GM23338 (cell line): ENCODE results near the gene CD300A. TPM values are rescaled to one million over a fixed set of nuclear protein-coding genes. Genes with fewer than 3 reads are reported as not detected.

Source experiments
- ATAC-seq: fragments of 200-7000 bp; cut with Tn5 transposase; 3 replicates; pipeline ENCODE4 v1.9.1; 2020
- DNase-seq: peaks from one replicate; pipeline ENCODE4 v3.0.0-alpha.2; 2015; ENCODE audit warnings: low spot score
- H2AFZ ChIP-seq: fragments of 200-600 bp; sonication (generic); 2 replicates; pipeline ENCODE4 v1.8.0; 2016; ENCODE audit warnings: antibody characterized with exemption, mild to moderate bottlenecking, moderate library complexity
- H3F3A ChIP-seq: fragments of 200-600 bp; sonication (generic); replicated peaks from 2 replicates; pipeline ENCODE4 v1.8.0; 2017; ENCODE audit warnings: antibody characterized with exemption, mixed run types, low read depth
- H3K27ac ChIP-seq: fragments of 200-600 bp; sonication (generic); 2 replicates; pipeline ENCODE4 v1.6.1; 2016; ENCODE audit warnings: low read depth
- H3K27me3 ChIP-seq: fragments of 200-600 bp; sonication (generic); 2 replicates; pipeline ENCODE4 v1.8.0; 2016; ENCODE audit warnings: mild to moderate bottlenecking, mixed run types, moderate library complexity; ENCODE audit not compliant: insufficient read depth
- H3K36me3 ChIP-seq: fragments of 200-600 bp; sonication (generic); 2 replicates; pipeline ENCODE4 v1.8.0; 2016; ENCODE audit warnings: mild to moderate bottlenecking; ENCODE audit not compliant: insufficient read depth
- H3K4me1 ChIP-seq: fragments of 200-600 bp; sonication (generic); 2 replicates; pipeline ENCODE4 v1.8.0; 2016; ENCODE audit warnings: mild to moderate bottlenecking, moderate library complexity; ENCODE audit not compliant: insufficient read depth
- H3K4me2 ChIP-seq: fragments of 200-600 bp; sonication (generic); 2 replicates; pipeline ENCODE4 v1.7.1; 2017; ENCODE audit warnings: mixed run types
- H3K4me3 ChIP-seq: fragments of 200-600 bp; sonication (generic); 2 replicates; pipeline ENCODE4 v1.6.1; 2016; ENCODE audit warnings: mixed run types
- H3K79me2 ChIP-seq: fragments of 200-600 bp; sonication (generic); replicated peaks from 2 replicates; pipeline ENCODE4 v1.8.0; 2017; ENCODE audit warnings: mild to moderate bottlenecking; ENCODE audit not compliant: insufficient read depth
- H3K9me2 ChIP-seq: fragments of 200-600 bp; sonication (generic); 2 replicates; pipeline ENCODE4 v1.8.0; 2017; ENCODE audit not compliant: insufficient read depth
- H4K20me1 ChIP-seq: fragments of 200-600 bp; sonication (generic); replicated peaks from 2 replicates; pipeline ENCODE4 v1.8.0; 2017; ENCODE audit warnings: mild to moderate bottlenecking; ENCODE audit not compliant: insufficient read depth
- H3K27ac Mint-ChIP-seq: 2 replicates; pipeline ENCODE4 v1.8.0; 2020; ENCODE audit warnings: inconsistent platforms, mild to moderate bottlenecking, moderate library complexity, mixed read lengths
- H3K27me3 Mint-ChIP-seq: 3 replicates; pipeline ENCODE4 v1.8.0; 2022; ENCODE audit warnings: low read depth, mild to moderate bottlenecking, moderate library complexity, mixed read lengths, inconsistent platforms; ENCODE audit not compliant: insufficient read depth, poor library complexity
- H3K36me3 Mint-ChIP-seq: 3 replicates; pipeline ENCODE4 v1.8.0; 2021; ENCODE audit warnings: low read depth, mild to moderate bottlenecking, inconsistent platforms, moderate library complexity, mixed read lengths
- H3K4me1 Mint-ChIP-seq: 3 replicates; pipeline ENCODE4 v1.8.0; 2020; ENCODE audit warnings: mild to moderate bottlenecking, inconsistent platforms, mixed read lengths
- H3K4me3 Mint-ChIP-seq: 3 replicates; pipeline ENCODE4 v1.8.0; 2021; ENCODE audit warnings: moderate library complexity, mild to moderate bottlenecking, inconsistent platforms, mixed read lengths
- H3K9me3 Mint-ChIP-seq: 3 replicates; pipeline ENCODE4 v1.8.0; 2020; ENCODE audit warnings: moderate library complexity, mild to moderate bottlenecking, inconsistent platforms, mixed read lengths
- CREB1 ChIP-seq: fragments of 250-450 bp; sonication (Bioruptor Pico); IDR thresholded peaks from 2 replicates; pipeline ENCODE4 v1.5.0; 2020; ENCODE audit warnings: low read depth, mild to moderate bottlenecking, moderate library complexity
- EZH2 ChIP-seq: fragments of 200-600 bp; sonication (generic); IDR thresholded peaks from one replicate; pipeline ENCODE4 v1.8.0; 2017; ENCODE audit warnings: antibody characterized with exemption, mild to moderate bottlenecking, low read depth; ENCODE audit not compliant: unreplicated experiment
- EZH2phosphoT487 ChIP-seq: fragments of 200-600 bp; sonication (generic); IDR thresholded peaks from one replicate; pipeline ENCODE4 v1.8.1; 2018; ENCODE audit warnings: antibody characterized with exemption; ENCODE audit not compliant: unreplicated experiment
- NANOG ChIP-seq: IDR thresholded peaks from 2 replicates; pipeline ENCODE4 v1.6.1; 2016; ENCODE audit warnings: antibody characterized with exemption, borderline replicate concordance
- POLR2AphosphoS5 ChIP-seq: IDR thresholded peaks from 2 replicates; pipeline ENCODE4 v1.6.1; 2016; ENCODE audit warnings: antibody characterized with exemption, low read depth
- ZNF331 ChIP-seq: fragments of 250-450 bp; sonication (Bioruptor Pico); IDR thresholded peaks from 2 replicates; pipeline ENCODE4 v1.5.0; 2020; ENCODE audit warnings: low read depth, mild to moderate bottlenecking, moderate library complexity
- ZNF462 ChIP-seq: fragments of 250-450 bp; sonication (Bioruptor Pico); IDR thresholded peaks from 2 replicates; pipeline ENCODE4 v1.5.0; 2020; ENCODE audit warnings: mild to moderate bottlenecking, moderate library complexity
- polyA plus RNA-seq: library from polyadenylated mRNA; unstranded; fragments of >200 nt; fragmentation: Nextera tagmentation; extraction: Ambion mirVana; gene quantifications from 2 replicates; pipeline ENCODE4 v1.2.1, GENCODE V29; 2016
- total RNA-seq: library from RNA; depleted of rRNA; stranded (reverse); fragments of >200 nt; shearing (Covaris generic); gene quantifications from 2 replicates; pipeline ENCODE4 v1.2.3, GENCODE V29; 2014
- TF ChIP-seq, protein P1 (sequence below): IDR thresholded peaks from 2 replicates; pipeline ENCODE4 v1.6.1; 2016; ENCODE audit warnings: antibody characterized with exemption

The CD300A gene
- total and polyA plus RNA-seq, 2 experiments from 2014 or later: 0.37 to 0.45 TPM

DNA sequence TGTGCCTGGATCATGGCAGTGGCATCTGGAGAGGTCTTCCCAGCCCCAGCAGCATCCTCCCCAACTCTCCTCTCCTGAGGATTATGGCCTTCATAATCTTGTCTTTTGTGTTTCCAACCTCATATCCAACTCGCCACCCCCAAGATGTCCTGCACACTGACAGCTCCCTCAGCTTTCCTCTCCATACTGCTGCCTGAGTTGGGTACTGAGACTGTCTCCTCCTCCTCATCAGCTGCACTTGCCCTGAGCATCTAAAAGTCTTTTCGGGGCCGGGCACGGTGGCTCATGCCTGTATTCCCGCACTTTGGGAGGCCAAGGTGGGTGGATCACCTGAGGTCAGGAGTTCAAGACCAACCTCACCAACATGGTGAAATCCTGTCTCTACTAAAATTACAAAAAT, 62.8 kb downstream of the CD300A start (continued):
- TF ChIP-seq ZNF462 (CRISPR knock-in tag) (no peak), POLR2AphosphoS5 (no peak), EZH2phosphoT487 (no peak), NANOG (no peak), EZH2 (no peak), ZNF331 (CRISPR knock-in tag) (no peak)
- TF ChIP-seq, protein P1, sequence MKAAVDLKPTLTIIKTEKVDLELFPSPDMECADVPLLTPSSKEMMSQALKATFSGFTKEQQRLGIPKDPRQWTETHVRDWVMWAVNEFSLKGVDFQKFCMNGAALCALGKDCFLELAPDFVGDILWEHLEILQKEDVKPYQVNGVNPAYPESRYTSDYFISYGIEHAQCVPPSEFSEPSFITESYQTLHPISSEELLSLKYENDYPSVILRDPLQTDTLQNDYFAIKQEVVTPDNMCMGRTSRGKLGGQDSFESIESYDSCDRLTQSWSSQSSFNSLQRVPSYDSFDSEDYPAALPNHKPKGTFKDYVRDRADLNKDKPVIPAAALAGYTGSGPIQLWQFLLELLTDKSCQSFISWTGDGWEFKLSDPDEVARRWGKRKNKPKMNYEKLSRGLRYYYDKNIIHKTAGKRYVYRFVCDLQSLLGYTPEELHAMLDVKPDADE: no peak

DNA sequence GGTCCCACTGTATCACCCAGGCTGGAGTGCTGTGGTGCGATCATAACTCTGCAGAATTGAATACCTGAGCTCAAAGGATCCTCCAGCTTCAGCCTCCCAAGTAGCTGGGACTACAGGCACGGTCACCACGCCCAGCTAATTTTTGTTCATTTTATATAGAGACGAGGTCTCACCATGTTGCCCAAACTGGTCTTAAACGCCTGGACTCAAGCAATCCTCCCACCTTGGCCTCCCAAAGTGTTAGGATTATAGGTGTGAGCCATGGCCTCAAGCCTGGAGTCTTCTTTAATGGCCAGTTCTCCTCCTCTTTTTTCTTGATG, 64.4 kb downstream of the CD300A start:
- Mint-ChIP-seq H3K9me3 (peaks cover under 1% of the 10 kb centered on the region; the same call in 2 of the 3 replicates), H3K27me3 (peaks cover 10% of the 10 kb centered on the region), H3K36me3 (no peaks in the 10 kb centered on the region), H3K4me3 (no peak overlapping the region), H3K4me1 (peaks cover 4% of the 10 kb centered on the region), H3K27ac (no peak overlapping the region)
- H3K36me3 ChIP-seq: no peaks in the 10 kb centered on the region
- DNase-seq (no peak), ATAC-seq (no peak)
- H3K9me2 ChIP-seq: no peaks in the 10 kb centered on the region
- H4K20me1 ChIP-seq: no peaks in the 10 kb centered on the region
- no peaks in the 10 kb centered on the region for H3K79me2 ChIP-seq
- H3F3A ChIP-seq: no peaks in the 10 kb centered on the region
- no peak overlapping the region for H3K4me2 ChIP-seq
- no peaks in the 10 kb centered on the region for H3K27me3 ChIP-seq
- H3K27ac ChIP-seq: no peak overlapping the region
- no peak overlapping the region for H3K4me3 ChIP-seq
- no peak overlapping the region for H2AFZ ChIP-seq
- no peaks in the 10 kb centered on the region for H3K4me1 ChIP-seq
- TF ChIP-seq CREB1 (no peak), EZH2 (no peak), ZNF331 (CRISPR knock-in tag) (no peak), POLR2AphosphoS5 (no peak), NANOG (no peak), ZNF462 (CRISPR knock-in tag) (no peak)
